ENCODE measurements around the gene BAG3. TPM values are rescaled to one million over a fixed set of nuclear protein-coding genes. Genes with fewer than 3 reads are reported as not detected.

BAG3 gene
- total RNA-seq, 2 experiments from 2014 or later: 26.8 to 28.1 TPM

GRCh38 chr10:119669331-119669730 is 18.2 kb downstream of the BAG3 start:
- H3K9me3 Mint-ChIP-seq: no peaks in the 10 kb centered on the region
- POLR2A ChIA-PET: no interaction called here
- no peak for DNase-seq
- no peaks in the 10 kb centered on the region for H3K27me3 Mint-ChIP-seq
- peaks cover 34% of the 10 kb centered on the region for H3K4me1 Mint-ChIP-seq (ENCODE audit: low read depth)
- CTCF ChIA-PET: no interaction called here
- no peak overlapping the region for H3K4me3 Mint-ChIP-seq
- intact Hi-C loops (cut with micrococcal nuclease): no loop called here
- no peak overlapping the region for H3K27ac Mint-ChIP-seq
- H3K36me3 Mint-ChIP-seq: peaks cover 19% of the 10 kb centered on the region

- Mint-ChIP-seq H3K36me3 (peaks cover 19% of the 10 kb centered on the region), H3K9me3 (no peaks in the 10 kb centered on the region), H3K27ac (no peak overlapping the region), H3K27me3 (no peaks in the 10 kb centered on the region), H3K4me1 (ENCODE audit: low read depth) (peaks cover 28% of the 10 kb centered on the region), H3K4me3 (no peak overlapping the region)
- CTCF ChIA-PET: interaction anchor here (1.2 to 1.7 kb wide), 2 partner anchors 15 to 17 kb away, joined by 3 to 4 read pairs; no protein-coding TSS in a partner anchor
- POLR2A ChIA-PET: interaction anchor here (0.5 kb wide), 1 partner anchor 13 kb away, joined by 3 read pairs; no protein-coding TSS in a partner anchor
- DNase-seq: no peak
- intact Hi-C loops (cut with micrococcal nuclease): no loop called here
Measured at GRCh38 chr10:119669975-119670640, 18.9 kb downstream of the BAG3 start.

GRCh38 chr10:119670717-119671116 is 19.5 kb downstream of the BAG3 start:
- ChIA-PET POLR2A (interaction anchor here (0.5 kb wide), 1 partner anchor 12 kb away, joined by 3 read pairs; no protein-coding TSS in a partner anchor), CTCF (interaction anchor here (1.2 to 1.7 kb wide), 2 partner anchors 16 kb away, joined by 3 to 4 read pairs; no protein-coding TSS in a partner anchor)
- peaks cover 26% of the 10 kb centered on the region for H3K4me1 Mint-ChIP-seq (ENCODE audit: low read depth)
- no peak for DNase-seq
- no peak overlapping the region for H3K27ac Mint-ChIP-seq
- H3K9me3 Mint-ChIP-seq: no peaks in the 10 kb centered on the region
- no peaks in the 10 kb centered on the region for H3K27me3 Mint-ChIP-seq
- intact Hi-C loops (cut with micrococcal nuclease): no loop called here
- H3K36me3 Mint-ChIP-seq: peaks cover 19% of the 10 kb centered on the region
- H3K4me3 Mint-ChIP-seq: no peak overlapping the region

GRCh38 chr10:119671381-119671780 is 20.2 kb downstream of the BAG3 start:
- DNase-seq: no peak
- Mint-ChIP-seq H3K36me3 (peaks cover 15% of the 10 kb centered on the region), H3K4me3 (no peak overlapping the region), H3K27me3 (no peaks in the 10 kb centered on the region), H3K4me1 (ENCODE audit: low read depth) (peaks cover 19% of the 10 kb centered on the region), H3K9me3 (no peaks in the 10 kb centered on the region), H3K27ac (no peak overlapping the region)
- intact Hi-C loops (cut with micrococcal nuclease): no loop called here
- CTCF ChIA-PET: interaction anchor here (1.2 to 1.7 kb wide), 2 partner anchors 16 kb away, joined by 3 to 4 read pairs; no protein-coding TSS in a partner anchor
- POLR2A ChIA-PET: no interaction called here

- DNase-seq: no peak
- no peak overlapping the region for H3K4me3 Mint-ChIP-seq
- intact Hi-C loops (cut with micrococcal nuclease): no loop called here
- ChIA-PET CTCF (interaction anchor here (1.2 kb wide), 1 partner anchor 14 kb away, joined by 3 read pairs; no protein-coding TSS in a partner anchor), POLR2A (no interaction called here)
- H3K27ac Mint-ChIP-seq: no peak overlapping the region
- peaks cover 16% of the 10 kb centered on the region for H3K4me1 Mint-ChIP-seq (ENCODE audit: low read depth)
- H3K36me3 Mint-ChIP-seq: peaks cover 24% of the 10 kb centered on the region
- H3K9me3 Mint-ChIP-seq: no peaks in the 10 kb centered on the region
- H3K27me3 Mint-ChIP-seq: no peaks in the 10 kb centered on the region
Measured at GRCh38 chr10:119672291-119672690, 21.1 kb downstream of the BAG3 start.

GRCh38 chr10:119673271-119673670 is 22.1 kb downstream of the BAG3 start:
- Mint-ChIP-seq H3K27ac (no peak overlapping the region), H3K9me3 (no peaks in the 10 kb centered on the region), H3K4me1 (ENCODE audit: low read depth) (peaks cover 10% of the 10 kb centered on the region), H3K4me3 (no peak overlapping the region), H3K36me3 (peaks cover 26% of the 10 kb centered on the region), H3K27me3 (no peaks in the 10 kb centered on the region)
- intact Hi-C loops (cut with micrococcal nuclease): no loop called here
- ChIA-PET CTCF (interaction anchor here (1.2 kb wide), 1 partner anchor 13 kb away, joined by 3 read pairs; no protein-coding TSS in a partner anchor), POLR2A (no interaction called here)
- no peak for DNase-seq

- H3K27ac Mint-ChIP-seq: no peak overlapping the region
- DNase-seq: no peak
- intact Hi-C loops (cut with micrococcal nuclease): no loop called here
- H3K4me1 Mint-ChIP-seq (ENCODE audit: low read depth): peaks cover 16% of the 10 kb centered on the region
- no peaks in the 10 kb centered on the region for H3K27me3 Mint-ChIP-seq
- H3K4me3 Mint-ChIP-seq: no peak overlapping the region
- ChIA-PET CTCF (interaction anchor here (0.7 to 1.3 kb wide), 2 partner anchors 11 to 59 kb away, joined by 4 to 5 read pairs; no protein-coding TSS in a partner anchor), POLR2A (no interaction called here)
- H3K9me3 Mint-ChIP-seq: no peaks in the 10 kb centered on the region
- H3K36me3 Mint-ChIP-seq: peaks cover 26% of the 10 kb centered on the region
Measured at GRCh38 chr10:119675483-119676170, 24.4 kb downstream of the BAG3 start.

- ChIA-PET CTCF (interaction anchor here (1.3 kb wide), 1 partner anchor 22 kb away, joined by 3 read pairs; no protein-coding TSS in a partner anchor), POLR2A (no interaction called here)
- intact Hi-C loops (cut with micrococcal nuclease): no loop called here
- Mint-ChIP-seq H3K9me3 (no peaks in the 10 kb centered on the region), H3K4me3 (no peak overlapping the region), H3K36me3 (peaks cover 19% of the 10 kb centered on the region), H3K27ac (no peak overlapping the region), H3K4me1 (ENCODE audit: low read depth) (peaks cover 30% of the 10 kb centered on the region), H3K27me3 (no peaks in the 10 kb centered on the region)
- DNase-seq: no peak
Measured at GRCh38 chr10:119677126-119677525, 25.9 kb downstream of the BAG3 start.

- Mint-ChIP-seq H3K27me3 (no peaks in the 10 kb centered on the region), H3K4me1 (ENCODE audit: low read depth) (peaks cover 33% of the 10 kb centered on the region), H3K9me3 (no peaks in the 10 kb centered on the region), H3K4me3 (no peak overlapping the region), H3K27ac (no peak overlapping the region), H3K36me3 (peaks cover 13% of the 10 kb centered on the region)
- DNase-seq: no peak
- POLR2A ChIA-PET: no interaction called here
- CTCF ChIA-PET: interaction anchor here (1.3 kb wide), 1 partner anchor 23 kb away, joined by 3 read pairs; no protein-coding TSS in a partner anchor
- intact Hi-C loops (cut with micrococcal nuclease): loop anchor here (2.0 kb wide), 1 partner anchor 157 kb away; no protein-coding TSS in a partner anchor
Measured at GRCh38 chr10:119677904-119678755, 26.9 kb downstream of the BAG3 start.

- no peak for DNase-seq
- no peaks in the 10 kb centered on the region for H3K9me3 Mint-ChIP-seq
- intact Hi-C loops (cut with micrococcal nuclease): loop anchor here (2.0 kb wide), 1 partner anchor 155 kb away; no protein-coding TSS in a partner anchor
- no peaks in the 10 kb centered on the region for H3K27me3 Mint-ChIP-seq
- peaks cover 11% of the 10 kb centered on the region for H3K36me3 Mint-ChIP-seq
- no peak overlapping the region for H3K4me3 Mint-ChIP-seq
- H3K4me1 Mint-ChIP-seq (ENCODE audit: low read depth): peaks cover 33% of the 10 kb centered on the region
- no peak overlapping the region for H3K27ac Mint-ChIP-seq
- ChIA-PET POLR2A (interaction anchor here (0.5 kb wide), 1 partner anchor 106 kb away, joined by 4 read pairs; no protein-coding TSS in a partner anchor), CTCF (no interaction called here)
Measured at GRCh38 chr10:119679480-119679829, 28.3 kb downstream of the BAG3 start.

GRCh38 chr10:119680050-119680449 is 28.9 kb downstream of the BAG3 start:
- intact Hi-C loops (cut with micrococcal nuclease): loop anchor here (10.0 kb wide), 1 partner anchor 1055 kb away; no protein-coding TSS in a partner anchor
- Mint-ChIP-seq H3K36me3 (peaks cover 11% of the 10 kb centered on the region), H3K4me3 (no peak overlapping the region), H3K9me3 (no peaks in the 10 kb centered on the region), H3K27me3 (no peaks in the 10 kb centered on the region), H3K27ac (no peak overlapping the region), H3K4me1 (ENCODE audit: low read depth) (peaks cover 33% of the 10 kb centered on the region)
- DNase-seq: no peak
- CTCF ChIA-PET: no interaction called here
- POLR2A ChIA-PET: interaction anchor here (0.5 kb wide), 1 partner anchor 106 kb away, joined by 4 read pairs; no protein-coding TSS in a partner anchor

All from activated CD4-positive, alpha-beta memory T cell treated with anti-CD3 and anti-CD28 coated beads for 36 hours (primary cell).